ENCODE results near the gene AGPS. TPM values are rescaled to one million over a fixed set of nuclear protein-coding genes. Genes with fewer than 3 reads are reported as not detected.
"Not testable (repeated sequence)": the region's sequence is repeated elsewhere in the genome, so short reads cannot be mapped to it uniquely, and the experiment has no call there.

AGPS gene
- total and polyA plus RNA-seq, 2 donors (not counting 1 experiment from before 2014, with no cell fraction given), result 15.9 to 18.0 TPM

- Histone ChIP-seq H3K9ac (ENCODE audit: insufficient read depth, low read length) (no peak overlapping the region), H3K4me3 (replicated peaks in 1 of 4; ENCODE audit: control extremely low read depth in 1 of 4, insufficient read depth in 1 of 4, low read depth in 3 of 4, low read length in 4 of 4) (no peak overlapping the region), H3K27me3 (ENCODE audit: control insufficient read depth, insufficient read depth, low read length) (no peaks in the 10 kb centered on the region), H3K79me2 (ENCODE audit: control insufficient read depth, insufficient read depth, low read length) (no peaks in the 10 kb centered on the region), H2AFZ (ENCODE audit: low read length) (no peak overlapping the region), H3K4me1 (ENCODE audit: control insufficient read depth, extremely low read depth, insufficient read depth, low read length) (no peaks in the 10 kb centered on the region), H3K4me2 (ENCODE audit: extremely low read depth, insufficient read depth, low read length) (no peak overlapping the region), H4K20me1 (ENCODE audit: control insufficient read depth, extremely low read depth, insufficient read depth, low read length) (no peaks in the 10 kb centered on the region), H3K36me3 (ENCODE audit: control insufficient read depth, insufficient read depth, low read length) (no peaks in the 10 kb centered on the region), H3K9me3 (ENCODE audit: control insufficient read depth, insufficient read depth, low read depth, low read length) (no peaks in the 10 kb centered on the region), H3K27ac (ENCODE audit: insufficient read depth, low read length) (no peak overlapping the region)
- DNase-seq (ENCODE audit: low read depth in 2 of 2), result peak in 1 of 2 donors; percentile 11
- no peak for TF ChIP-seq EZH2 (IDR thresholded peaks at IDR 0.05; ENCODE audit: low read length, missing control alignments)
- TF ChIP-seq CTCF (conservative IDR thresholded peaks at IDR 0.05 in 1 of 2, IDR thresholded peaks at IDR 0.05 in 1 of 2; ENCODE audit: low read depth in 1 of 2, low read length in 2 of 2), result no peak
These were observed 156.6 kb downstream of the AGPS start for GRCh38 chr2:177549171-177549570.

- no peak overlapping the region for H3K27ac ChIP-seq (ENCODE audit: insufficient read depth, low read length)
- no peak overlapping the region for H2AFZ ChIP-seq (ENCODE audit: low read length)
- no peaks in the 10 kb centered on the region for H3K79me2 ChIP-seq (ENCODE audit: control insufficient read depth, insufficient read depth, low read length)
- no peak overlapping the region for H3K4me3 ChIP-seq (replicated peaks in 1 of 4; ENCODE audit: control extremely low read depth in 1 of 4, insufficient read depth in 1 of 4, low read depth in 3 of 4, low read length in 4 of 4)
- TF ChIP-seq CTCF (conservative IDR thresholded peaks at IDR 0.05 in 1 of 2, IDR thresholded peaks at IDR 0.05 in 1 of 2; ENCODE audit: low read depth in 1 of 2, low read length in 2 of 2), result no peak
- TF ChIP-seq EZH2 (IDR thresholded peaks at IDR 0.05; ENCODE audit: low read length, missing control alignments), result no peak
- peak in 1 of 2 donors; percentile 31 for DNase-seq (ENCODE audit: low read depth in 2 of 2)
- no peak overlapping the region for H3K9ac ChIP-seq (ENCODE audit: insufficient read depth, low read length)
- no peaks in the 10 kb centered on the region for H3K27me3 ChIP-seq (ENCODE audit: control insufficient read depth, insufficient read depth, low read length)
- H3K36me3 ChIP-seq (ENCODE audit: control insufficient read depth, insufficient read depth, low read length), result no peaks in the 10 kb centered on the region
- H3K4me1 ChIP-seq (ENCODE audit: control insufficient read depth, extremely low read depth, insufficient read depth, low read length), result no peaks in the 10 kb centered on the region
- H3K9me3 ChIP-seq (ENCODE audit: control insufficient read depth, insufficient read depth, low read depth, low read length), result no peaks in the 10 kb centered on the region
- H4K20me1 ChIP-seq (ENCODE audit: control insufficient read depth, extremely low read depth, insufficient read depth, low read length), result no peaks in the 10 kb centered on the region
- H3K4me2 ChIP-seq (ENCODE audit: extremely low read depth, insufficient read depth, low read length), result no peak overlapping the region
These were observed 158.0 kb downstream of the AGPS start for GRCh38 chr2:177550264-177551200.

GRCh38 chr2:177551360-177551759, 158.8 kb downstream of the AGPS start:
- H3K79me2 ChIP-seq (ENCODE audit: control insufficient read depth, insufficient read depth, low read length); H3K36me3 ChIP-seq (ENCODE audit: control insufficient read depth, insufficient read depth, low read length); H4K20me1 ChIP-seq (ENCODE audit: control insufficient read depth, extremely low read depth, insufficient read depth, low read length); H3K4me3 ChIP-seq (replicated peaks in 1 of 4; ENCODE audit: control extremely low read depth in 1 of 4, insufficient read depth in 1 of 4, low read depth in 3 of 4, low read length in 4 of 4); DNase-seq (ENCODE audit: low read depth in 2 of 2); H3K9ac ChIP-seq (ENCODE audit: insufficient read depth, low read length); H3K27ac ChIP-seq (ENCODE audit: insufficient read depth, low read length); H3K4me2 ChIP-seq (ENCODE audit: extremely low read depth, insufficient read depth, low read length); H3K27me3 ChIP-seq (ENCODE audit: control insufficient read depth, insufficient read depth, low read length); H3K4me1 ChIP-seq (ENCODE audit: control insufficient read depth, extremely low read depth, insufficient read depth, low read length); H3K9me3 ChIP-seq (ENCODE audit: control insufficient read depth, insufficient read depth, low read depth, low read length); H2AFZ ChIP-seq (ENCODE audit: low read length): not testable (repeated sequence)
